ENCODE results near the gene CFD.
"Not testable (repeated sequence)": the region's sequence is repeated elsewhere in the genome, so short reads cannot be mapped to it uniquely, and the experiment has no call there.

CFD gene

DNA sequence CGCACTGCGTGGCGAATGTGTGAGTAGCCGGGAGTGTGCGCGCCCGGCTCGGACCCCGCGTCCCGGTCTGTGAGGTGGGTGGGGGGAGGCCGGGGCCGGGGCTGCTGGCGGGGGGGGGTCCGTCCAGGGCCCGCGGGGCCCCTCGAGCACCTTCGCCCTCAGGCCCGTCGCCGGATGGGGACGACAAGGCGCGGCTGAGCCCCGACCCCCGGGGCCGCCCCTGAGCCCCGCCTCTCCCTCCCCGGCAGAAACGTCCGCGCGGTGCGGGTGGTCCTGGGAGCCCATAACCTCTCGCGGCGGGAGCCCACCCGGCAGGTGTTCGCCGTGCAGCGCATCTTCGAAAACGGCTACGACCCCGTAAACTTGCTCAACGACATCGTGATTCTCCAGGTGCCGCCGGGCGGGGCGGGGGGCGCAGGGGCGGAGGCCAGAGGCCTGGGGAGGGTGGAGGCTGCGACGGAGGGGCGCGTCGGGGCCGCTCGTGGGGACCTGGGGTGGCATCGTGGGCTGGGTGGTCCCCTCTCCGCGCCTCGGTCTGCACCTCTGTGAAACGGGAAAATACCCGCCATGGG, 6.4 kb upstream of the CFD start:
- DNase-seq, result no peak

DNA sequence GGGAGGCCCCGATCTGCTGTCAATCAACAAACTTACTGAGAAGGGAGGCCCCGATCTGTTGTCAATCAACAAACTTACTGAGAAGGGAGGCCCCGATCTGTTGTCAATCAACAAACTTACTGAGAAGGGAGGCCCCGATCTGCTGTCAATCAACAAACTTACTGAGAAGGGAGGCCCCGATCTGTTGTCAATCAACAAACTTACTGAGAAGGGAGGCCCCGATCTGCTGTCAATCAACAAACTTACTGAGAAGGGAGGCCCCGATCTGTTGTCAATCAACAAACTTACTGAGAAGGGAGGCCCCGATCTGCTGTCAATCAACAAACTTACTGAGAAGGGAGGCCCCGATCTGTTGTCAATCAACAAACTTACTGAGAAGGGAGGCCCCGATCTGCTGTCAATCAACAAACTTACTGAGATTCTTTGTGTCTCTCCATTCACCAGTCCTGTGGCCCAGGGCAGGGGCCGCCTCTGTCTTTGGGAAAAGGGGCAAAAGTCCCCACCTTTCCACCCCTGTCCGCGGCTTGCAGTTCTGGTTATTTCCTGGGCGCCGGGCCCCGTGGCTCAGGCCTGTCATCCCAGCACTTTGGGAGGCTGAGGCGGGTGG, 5.7 kb upstream of the CFD start:
- not testable (repeated sequence) for DNase-seq

DNA sequence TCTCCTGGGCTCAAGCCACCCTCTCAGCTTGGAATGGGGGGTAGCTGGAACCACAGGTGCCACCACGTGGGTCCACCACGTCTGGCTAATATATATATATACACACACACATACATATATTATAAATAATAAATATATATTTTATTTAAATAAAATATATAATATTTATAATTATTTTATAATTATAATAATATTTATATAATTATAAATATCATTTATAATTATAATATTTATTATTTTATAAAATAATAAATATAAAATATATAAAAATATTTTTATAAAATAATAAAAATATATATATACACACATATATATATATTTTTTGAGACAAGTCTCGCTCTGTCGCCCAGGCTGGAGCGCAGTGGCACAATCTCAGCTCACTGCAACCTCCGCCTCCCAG, 4.9 kb upstream of the CFD start:
- no peak for DNase-seq

DNA sequence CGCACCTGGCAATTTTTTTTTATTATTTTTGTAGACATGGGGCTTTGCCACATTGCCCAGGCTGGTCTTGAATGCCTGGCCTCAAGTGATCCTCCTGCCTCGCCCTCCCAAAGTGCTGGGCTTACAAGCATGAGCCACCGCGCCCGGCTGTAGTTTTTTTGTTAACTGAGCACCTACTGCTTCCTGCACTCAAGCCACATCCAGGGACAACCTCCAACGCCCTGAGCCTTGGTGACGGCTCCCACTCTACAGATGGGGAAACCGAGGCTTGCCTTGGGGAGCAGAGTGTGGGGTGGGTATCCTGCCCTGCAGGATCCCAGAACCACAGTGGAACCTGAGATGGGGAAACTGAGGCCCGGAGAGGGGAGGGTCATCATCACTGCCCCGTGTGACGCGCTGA, 4.3 kb upstream of the CFD start:
- no peak for DNase-seq

DNA sequence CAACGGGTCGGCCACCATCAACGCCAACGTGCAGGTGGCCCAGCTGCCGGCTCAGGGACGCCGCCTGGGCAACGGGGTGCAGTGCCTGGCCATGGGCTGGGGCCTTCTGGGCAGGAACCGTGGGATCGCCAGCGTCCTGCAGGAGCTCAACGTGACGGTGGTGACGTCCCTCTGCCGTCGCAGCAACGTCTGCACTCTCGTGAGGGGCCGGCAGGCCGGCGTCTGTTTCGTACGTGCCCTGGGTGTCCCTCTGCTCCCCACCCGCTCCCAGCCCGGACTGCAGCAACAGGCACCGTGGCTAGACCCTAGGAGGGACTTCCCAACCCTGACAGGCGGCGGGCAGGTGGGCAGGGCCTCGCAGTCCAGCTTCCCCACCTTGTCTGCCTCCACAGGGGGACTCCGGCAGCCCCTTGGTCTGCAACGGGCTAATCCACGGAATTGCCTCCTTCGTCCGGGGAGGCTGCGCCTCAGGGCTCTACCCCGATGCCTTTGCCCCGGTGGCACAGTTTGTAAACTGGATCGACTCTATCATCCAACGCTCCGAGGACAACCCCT, 3.8 kb upstream of the CFD start:
- DNase-seq, result no peak

DNA sequence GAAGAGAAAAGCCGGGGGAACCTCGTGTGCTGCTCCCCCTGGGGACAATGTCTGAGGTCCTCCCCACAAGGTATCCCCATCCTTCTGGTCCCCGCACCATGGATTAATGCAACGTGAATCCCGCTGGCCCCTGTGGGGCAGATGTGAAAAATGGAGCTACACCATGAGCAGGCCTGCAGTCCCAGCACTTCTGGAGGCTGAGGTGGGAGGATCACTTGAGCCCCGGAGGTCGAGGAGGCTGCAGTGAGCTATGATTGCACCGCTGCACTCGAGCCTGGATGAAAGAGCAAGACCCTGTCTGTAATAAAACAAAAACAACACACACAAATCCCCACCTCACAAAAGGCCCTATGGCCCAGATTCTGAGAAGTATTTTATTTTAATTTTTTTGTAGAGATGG, 1.2 kb upstream of the CFD start:
- no peak for DNase-seq

DNA sequence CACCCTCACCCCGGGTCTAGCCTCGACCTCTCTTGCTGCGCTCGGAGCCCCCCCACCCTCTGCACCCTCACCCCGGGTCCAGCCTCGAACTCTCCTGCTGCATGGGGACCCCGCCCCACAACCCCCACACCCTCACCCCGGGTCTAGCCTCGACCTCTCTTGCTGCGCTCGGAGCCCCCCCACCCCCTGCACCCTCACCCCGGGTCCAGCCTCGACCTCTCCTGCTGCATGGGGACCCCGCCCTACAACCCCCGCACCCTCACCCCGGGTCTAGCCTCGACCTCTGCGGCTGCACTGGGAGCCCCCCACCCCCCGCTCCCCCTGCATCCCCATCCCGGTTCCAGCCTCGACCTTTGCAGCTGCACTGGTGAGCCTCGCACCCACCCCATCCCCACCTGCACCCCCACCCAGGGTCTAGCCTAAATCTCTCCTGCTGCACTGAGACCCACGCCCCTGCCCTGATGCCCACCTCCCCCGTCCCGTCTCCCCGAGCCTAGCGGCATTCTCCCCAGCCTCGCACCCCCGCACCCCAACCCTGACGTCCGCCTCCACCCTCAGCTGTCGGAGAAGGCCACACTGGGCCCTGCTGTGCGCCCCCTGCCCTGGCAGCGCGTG, 1.8 kb downstream of the CFD start:
- DNase-seq, result no peak

DNA sequence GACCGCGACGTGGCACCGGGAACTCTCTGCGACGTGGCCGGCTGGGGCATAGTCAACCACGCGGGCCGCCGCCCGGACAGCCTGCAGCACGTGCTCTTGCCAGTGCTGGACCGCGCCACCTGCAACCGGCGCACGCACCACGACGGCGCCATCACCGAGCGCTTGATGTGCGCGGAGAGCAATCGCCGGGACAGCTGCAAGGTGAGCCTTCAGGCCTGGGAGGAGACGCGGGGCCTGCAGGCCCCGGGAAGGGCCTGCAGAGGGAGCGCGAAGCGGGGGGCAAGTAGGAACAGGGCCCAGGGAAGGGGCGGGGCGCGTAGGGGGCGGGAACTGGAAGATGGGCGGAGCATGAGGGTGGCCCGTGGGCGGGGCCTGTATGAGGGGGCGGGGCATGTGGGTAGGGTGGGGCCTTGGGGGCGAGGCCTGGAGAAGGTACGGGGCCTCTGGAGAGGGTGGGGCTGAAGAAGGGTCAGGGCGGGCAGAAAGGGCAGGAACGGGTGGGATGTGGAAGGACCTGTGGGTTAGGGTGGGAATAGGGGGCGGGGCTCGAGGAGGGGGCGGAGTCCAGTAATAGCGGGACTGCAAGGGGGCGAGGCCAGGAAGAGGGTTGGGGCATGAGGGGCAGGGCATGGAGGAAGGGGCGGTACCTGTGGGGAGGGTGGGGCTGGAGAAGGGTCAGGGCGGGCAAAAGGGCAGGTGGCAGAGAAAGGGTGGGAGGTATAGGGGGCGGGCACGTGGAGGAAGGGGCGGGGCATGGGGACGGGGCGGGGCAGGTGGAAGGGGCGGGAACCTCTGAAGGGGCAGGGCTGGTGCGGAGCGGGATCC, 2.5 kb downstream of the CFD start:
- no peak for DNase-seq

DNA sequence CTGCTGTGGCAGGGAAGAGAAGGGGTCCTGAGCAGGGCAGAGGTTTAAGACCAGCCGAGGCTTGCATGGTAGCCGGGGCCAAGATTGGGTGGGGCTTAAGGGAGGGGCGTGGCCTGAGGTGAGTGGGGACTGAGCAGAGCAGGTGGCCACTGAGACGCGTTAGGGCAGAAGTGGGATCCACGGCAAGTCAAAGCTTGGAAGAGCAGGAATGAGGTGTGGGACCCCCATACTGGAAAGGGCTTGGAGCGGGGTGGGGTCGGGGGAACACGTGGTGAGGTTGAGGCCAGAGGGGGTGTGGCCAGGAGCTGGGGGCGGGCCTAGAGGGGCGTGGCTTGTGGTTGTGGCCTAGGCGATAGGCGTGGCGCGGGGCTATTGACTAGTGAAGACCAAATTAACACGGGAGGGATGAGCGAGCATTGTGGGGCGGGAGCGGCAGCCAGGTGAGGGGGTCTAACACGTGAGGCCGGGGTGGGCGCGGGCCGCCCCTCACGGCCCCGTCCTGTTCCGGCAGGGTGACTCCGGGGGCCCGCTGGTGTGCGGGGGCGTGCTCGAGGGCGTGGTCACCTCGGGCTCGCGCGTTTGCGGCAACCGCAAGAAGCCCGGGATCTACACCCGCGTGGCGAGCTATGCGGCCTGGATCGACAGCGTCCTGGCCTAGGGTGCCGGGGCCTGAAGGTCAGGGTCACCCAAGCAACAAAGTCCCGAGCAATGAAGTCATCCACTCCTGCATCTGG, 3.3 kb downstream of the CFD start:
- no peak for DNase-seq

DNA sequence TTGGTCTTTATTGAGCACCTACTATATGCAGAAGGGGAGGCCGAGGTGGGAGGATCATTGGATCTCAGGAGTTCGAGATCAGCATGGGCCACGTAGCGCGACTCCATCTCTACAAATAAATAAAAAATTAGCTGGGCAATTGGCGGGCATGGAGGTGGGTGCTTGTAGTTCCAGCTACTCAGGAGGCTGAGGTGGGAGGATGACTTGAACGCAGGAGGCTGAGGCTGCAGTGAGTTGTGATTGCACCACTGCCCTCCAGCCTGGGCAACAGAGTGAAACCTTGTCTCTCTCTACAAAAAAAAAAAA, 3.8 kb downstream of the CFD start:
- DNase-seq, result no peak

DNA sequence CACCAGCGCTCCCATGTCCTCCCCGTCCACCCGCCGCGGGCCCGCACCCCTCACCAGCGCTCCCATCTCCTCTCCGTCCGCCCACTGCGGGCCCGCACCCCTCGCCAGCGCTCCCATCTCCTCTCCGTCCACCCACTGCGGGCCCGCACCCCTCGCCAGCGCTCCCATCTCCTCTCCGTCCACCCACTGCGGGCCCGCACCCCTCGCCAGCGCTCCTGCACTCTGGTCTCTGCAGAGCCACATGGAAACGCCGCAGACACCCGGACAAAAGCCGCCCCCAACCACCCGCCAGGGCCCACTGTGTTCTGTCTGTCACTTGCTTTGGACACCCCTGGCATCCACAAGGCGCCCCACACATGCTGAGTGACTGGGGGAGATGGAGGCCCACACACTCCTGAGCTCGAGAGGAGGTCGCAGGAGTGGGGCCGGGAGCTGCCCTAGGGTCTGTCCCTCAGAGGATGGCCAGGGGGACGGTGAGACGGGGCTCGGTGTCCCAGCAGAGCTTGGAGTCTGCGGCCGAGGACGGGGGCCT, 7.4 kb downstream of the CFD start:
- DNase-seq, result no peak

DNA sequence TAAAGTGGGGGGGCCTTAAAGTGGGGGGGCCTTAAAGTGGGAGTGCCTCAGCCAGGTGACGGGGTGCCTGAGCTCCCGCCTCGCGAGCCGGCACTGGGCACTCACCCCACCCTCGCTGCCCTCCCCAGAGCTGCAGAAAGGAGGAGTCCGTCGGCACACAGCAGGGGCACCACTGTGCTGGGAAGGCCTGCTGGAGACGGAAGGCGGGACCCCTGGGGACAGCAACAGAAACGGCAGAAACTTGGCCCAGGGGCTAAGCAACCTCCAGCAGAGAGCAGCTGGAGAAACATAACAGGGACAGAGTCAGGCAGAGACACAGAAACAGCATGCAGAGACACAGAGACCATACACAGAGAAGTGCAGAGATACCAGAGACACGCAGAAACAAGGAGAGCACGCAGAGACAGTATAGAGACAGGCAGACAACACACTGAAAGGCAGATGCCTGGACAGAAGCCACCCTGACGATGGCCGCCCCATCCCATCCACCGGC, 7.9 kb downstream of the CFD start:
- DNase-seq, result no peak

DNA sequence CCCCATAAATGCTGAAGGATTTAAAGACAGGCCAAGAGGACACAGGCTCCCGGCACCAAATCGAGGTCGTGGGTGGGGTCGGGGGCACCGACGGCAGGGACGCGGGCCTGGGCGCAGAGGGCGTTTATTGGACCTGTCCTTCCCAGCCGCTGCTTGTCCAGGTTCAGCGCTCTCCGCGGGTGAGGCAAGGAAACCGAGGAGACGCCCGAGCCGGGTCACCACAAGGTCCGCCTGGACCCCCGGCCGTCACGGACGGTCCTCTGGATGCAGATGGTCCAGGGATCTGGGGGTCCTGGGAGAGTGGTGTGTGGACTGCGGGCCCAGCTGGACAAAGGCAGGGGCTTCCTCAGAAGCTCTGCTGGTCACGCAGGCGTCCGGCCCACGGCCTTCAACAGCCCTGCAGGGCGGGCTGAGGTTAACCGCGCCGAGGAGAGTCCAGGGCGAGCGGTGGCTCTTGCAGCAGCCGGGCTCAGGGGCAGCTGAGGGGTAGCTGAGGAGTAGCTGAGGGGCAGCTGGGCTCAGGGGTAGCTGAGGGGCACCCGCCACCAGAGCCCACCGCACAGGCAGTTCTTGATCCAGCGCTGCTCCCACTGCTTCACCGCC, 8.5 kb downstream of the CFD start:
- no peak for DNase-seq

DNA sequence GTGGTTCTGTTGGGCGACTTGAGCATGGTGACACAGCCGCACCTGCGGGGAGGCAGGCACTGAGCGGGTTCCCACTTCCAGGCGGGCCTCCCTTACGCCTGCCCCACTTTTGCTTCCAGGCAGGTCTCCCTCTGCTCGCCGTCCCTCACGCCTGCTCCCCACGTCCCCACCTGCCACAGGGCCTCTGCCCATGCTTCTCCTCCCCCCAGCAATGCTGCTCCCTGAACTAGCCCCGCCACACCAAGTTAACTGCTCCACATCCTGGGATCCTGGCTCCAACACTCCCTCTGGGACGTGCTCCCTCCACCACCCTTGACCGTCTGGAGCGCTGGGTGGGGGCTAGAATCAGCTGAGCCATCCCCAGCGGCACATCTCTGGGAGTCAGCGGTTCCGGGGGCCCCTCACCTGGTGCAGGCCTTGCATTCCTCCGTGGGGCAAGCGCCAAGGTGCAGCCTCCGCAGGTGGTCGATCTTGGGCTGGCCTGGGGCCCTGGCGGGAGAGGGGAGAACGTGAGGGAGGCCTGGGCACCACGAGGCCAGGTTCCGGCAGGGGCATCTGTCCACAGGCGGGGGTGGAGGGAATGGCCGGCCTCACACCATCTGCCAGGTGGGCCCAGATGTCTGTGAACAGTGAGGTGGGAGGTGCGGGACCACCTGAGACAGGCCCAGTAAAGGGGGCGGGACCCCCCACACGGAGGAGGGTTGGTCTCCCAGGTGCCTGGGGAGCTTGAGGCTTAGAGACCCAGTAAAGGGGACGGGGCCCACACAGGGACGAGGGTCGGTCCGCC, 9.2 kb downstream of the CFD start:
- DNase-seq, result no peak

DNA sequence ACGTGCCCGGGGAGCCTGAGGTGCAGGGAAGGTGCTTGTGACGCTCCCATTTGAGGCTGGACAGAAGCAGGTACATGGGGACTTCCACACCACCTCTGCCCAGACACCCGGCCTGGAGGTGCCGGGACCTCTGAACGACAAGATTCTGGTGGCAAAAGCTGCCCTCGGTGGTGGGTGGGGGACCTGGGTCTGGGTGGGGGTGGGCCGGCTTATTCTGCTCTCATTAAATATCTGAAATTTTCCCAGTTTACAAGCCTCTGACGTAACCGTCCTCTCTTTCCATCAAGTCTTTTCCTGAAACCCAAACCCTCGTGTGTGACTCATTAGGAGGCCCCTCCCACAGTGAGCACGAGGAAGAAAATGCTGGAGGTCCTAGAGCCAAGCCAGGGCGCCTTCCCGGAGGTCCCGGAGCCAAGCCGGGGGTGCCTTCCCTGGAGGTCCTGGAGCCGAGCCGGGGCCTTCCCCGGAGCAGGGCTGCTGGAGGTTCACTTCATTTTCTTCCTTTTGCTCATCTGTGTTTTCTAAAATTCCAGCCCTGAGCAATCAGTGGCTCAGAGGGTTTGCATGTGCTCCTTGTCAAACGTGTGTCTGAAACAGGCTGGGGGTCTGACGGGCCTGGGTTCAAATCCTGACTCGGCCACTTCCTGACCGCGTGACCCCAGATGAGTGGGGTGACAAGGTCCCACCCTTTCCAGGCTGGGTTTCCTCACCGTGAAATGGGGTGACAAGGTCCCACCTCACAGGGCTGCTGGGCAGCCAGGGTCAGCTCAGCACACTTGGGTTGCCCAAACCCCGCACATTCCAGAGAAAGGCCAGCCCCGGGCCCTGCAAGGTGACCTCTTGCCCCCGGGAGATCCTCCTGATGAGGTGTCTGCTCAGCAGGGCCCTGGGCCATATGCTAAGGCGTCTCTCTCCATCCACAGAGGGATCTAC, 10.0 kb downstream of the CFD start:
- DNase-seq, result no peak

DNA sequence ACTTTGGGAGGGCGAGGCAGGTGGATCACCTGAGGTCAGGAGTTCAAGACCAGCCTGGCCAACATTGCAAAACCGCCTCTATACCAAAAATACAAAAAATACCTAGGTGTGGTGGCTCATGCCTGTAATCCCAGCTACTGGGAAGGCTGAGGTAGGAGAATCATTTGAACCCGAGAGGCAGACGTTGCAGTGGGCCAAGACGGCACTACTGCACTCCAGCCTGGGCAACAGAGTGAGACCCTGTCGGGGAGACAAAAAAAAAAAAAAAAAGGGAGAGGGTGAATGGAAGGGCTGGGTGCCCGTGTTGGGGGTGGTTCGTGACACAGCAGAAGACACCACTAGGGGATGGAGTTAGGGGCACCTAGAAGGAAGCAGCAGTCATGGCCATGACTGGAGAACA, 10.8 kb downstream of the CFD start:
- DNase-seq, result no peak

DNA sequence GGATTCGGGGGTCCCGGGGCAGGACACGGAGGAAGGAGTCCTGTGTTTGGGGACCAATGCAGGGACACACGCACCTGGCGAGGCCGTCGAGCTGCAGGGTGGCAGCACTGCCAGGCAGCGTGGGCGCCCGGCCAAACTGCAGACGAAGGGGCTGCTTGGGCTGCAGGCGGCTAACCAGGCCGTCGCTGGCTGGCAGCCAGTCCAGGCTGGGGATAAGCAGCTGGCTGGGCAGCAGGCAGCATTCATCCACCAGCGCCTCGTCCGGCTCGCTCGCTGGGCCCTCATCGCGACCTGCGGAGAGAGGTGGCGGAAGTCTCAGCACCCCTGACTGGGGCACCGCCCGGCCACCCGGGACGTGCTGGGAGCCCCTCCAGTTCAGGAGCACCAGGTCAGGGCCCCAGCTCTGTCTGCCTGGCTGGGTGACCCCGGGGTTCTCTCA, 11.5 kb downstream of the CFD start:
- DNase-seq, result no peak

DNA sequence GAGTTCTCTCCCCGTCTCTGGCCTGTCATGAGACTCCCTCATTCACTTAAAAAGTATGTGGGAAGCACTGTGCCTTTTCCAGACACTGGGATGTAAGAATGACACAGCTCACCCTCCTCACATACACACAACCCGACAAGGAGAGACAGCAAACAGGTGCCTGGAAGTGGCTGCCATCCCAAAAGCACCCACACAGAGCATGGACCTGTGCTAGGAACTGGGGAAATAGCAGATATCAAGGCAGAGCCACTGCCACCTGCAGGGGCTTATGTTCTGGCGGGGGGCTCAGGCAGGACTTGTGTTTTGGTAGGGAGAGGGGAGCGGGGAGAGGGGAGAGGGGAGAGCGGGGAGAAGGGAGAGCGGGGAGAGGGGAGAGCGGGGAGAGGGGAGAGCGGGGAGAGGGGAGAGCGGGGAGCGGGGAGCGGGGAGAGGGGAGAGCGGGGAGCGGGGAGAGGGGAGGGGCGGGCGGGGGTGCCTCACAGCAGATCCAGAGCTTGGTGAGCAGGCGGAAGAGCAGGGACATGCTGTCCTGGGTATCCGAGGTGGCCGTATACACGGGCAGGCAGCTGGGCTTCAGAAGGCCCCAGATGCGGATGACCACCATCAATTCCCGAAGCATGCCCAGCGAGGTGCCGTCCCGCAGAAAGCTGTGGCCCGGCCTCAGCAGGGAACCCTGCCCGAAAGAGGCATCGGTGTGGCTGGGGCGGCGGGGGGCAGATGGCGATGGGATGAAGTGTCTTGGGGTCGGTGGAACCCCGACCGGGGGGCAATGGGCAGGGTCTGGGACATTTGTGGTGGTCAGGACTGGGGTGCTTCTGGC, 12.2 kb downstream of the CFD start:
- DNase-seq, result no peak

DNA sequence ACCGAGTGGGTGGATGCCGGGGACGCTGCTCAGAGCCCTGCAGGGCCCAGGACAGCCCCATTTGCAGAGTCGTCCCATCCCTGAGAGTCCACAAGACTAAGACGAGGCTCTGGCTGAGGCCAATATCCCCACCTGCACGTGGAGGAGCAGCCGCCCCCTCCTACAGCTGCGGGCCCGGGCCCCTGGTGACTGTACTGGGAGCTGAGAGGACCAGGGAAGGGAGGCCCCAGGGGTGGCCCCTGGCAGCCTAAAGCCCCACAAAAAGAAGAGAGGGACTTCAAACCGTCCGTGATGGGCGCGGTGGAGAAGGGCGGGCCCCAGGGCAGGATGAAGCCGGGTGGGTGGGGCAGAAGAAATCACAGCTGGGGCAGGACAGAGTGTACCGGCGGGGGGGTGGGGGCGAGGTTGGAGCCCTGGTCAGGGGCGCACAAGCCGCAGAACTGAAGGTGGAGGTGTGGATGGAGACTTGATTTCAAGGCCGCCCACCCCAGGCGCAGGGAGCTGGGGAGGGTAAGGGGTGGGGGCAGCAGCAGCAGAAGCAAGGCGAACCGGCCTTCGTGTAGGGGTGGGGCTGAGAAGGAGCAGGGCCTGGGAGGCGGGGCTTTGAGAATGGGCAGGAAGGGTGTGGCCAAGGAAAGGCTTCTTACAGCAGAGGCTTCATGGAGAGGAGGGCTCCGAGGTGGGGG, 12.9 kb downstream of the CFD start:
- DNase-seq, result no peak

Measured in NCI-H1436 treated with DMSO at 0.1 percent for 48 hours (cell line).